Measurements from ENCODE around the gene CLSTN2. TPM values are rescaled to one million over a fixed set of nuclear protein-coding genes. Genes with fewer than 3 reads are reported as not detected.
A peak's percentile ranks its signal among the peaks of the same experiment; 100 is the strongest.

Gene CLSTN2
- total and polyA plus RNA-seq, 2 donors from 2014 or later: 2.0 to 12.0 TPM

- no peaks in the 10 kb centered on the region for H3K36me3 ChIP-seq (ENCODE audit: control insufficient read depth in 2 of 3, insufficient read depth in 3 of 3, low read length in 3 of 3)
- no peak overlapping the region for H3K27ac ChIP-seq (ENCODE audit: low read depth in 2 of 2, low read length in 2 of 2)
- TF ChIP-seq CTCF (IDR thresholded peaks at IDR 0.05; ENCODE audit: borderline replicate concordance, extremely low read depth, insufficient read depth): no peak
- DNase-seq (peak in 3 of 5 donors; percentile 17 to 37 (median 34)), FAIRE-seq (no peak)
- no peaks in the 10 kb centered on the region for H3K27me3 ChIP-seq (ENCODE audit: control insufficient read depth, insufficient read depth, low read length)
- no peak overlapping the region for H3K4me3 ChIP-seq (ENCODE audit: low read length in 3 of 3)
- no peak overlapping the region for H3K9ac ChIP-seq (ENCODE audit: low read length in 3 of 3)
- H3K4me1 ChIP-seq (ENCODE audit: control insufficient read depth in 2 of 3, insufficient read depth in 2 of 3, low read depth in 1 of 3, low read length in 3 of 3): no peaks in the 10 kb centered on the region
- intact Hi-C loops (cut with DNase I): no loop called here
- H3K9me3 ChIP-seq (ENCODE audit: control insufficient read depth in 2 of 3, insufficient read depth in 1 of 3, low read length in 3 of 3): no peaks in the 10 kb centered on the region
Observed at GRCh38 chr3:140545756-140546155, 610.8 kb downstream of the CLSTN2 start.

GRCh38 chr3:140546649-140547048, 611.7 kb downstream of the CLSTN2 start:
- TF ChIP-seq CTCF (IDR thresholded peaks at IDR 0.05; ENCODE audit: borderline replicate concordance, extremely low read depth, insufficient read depth): no peak
- H3K4me1 ChIP-seq (ENCODE audit: control insufficient read depth in 2 of 3, insufficient read depth in 2 of 3, low read depth in 1 of 3, low read length in 3 of 3): no peaks in the 10 kb centered on the region
- H3K4me3 ChIP-seq (ENCODE audit: low read length in 3 of 3): no peak overlapping the region
- DNase-seq (no peak), FAIRE-seq (no peak)
- H3K9me3 ChIP-seq (ENCODE audit: control insufficient read depth in 2 of 3, insufficient read depth in 1 of 3, low read length in 3 of 3): no peaks in the 10 kb centered on the region
- intact Hi-C loops (cut with DNase I): no loop called here
- H3K9ac ChIP-seq (ENCODE audit: low read length in 3 of 3): no peak overlapping the region
- H3K27ac ChIP-seq (ENCODE audit: low read depth in 2 of 2, low read length in 2 of 2): no peak overlapping the region
- H3K36me3 ChIP-seq (ENCODE audit: control insufficient read depth in 2 of 3, insufficient read depth in 3 of 3, low read length in 3 of 3): no peaks in the 10 kb centered on the region
- no peaks in the 10 kb centered on the region for H3K27me3 ChIP-seq (ENCODE audit: control insufficient read depth, insufficient read depth, low read length)

- no peak for TF ChIP-seq CTCF (IDR thresholded peaks at IDR 0.05; ENCODE audit: borderline replicate concordance, extremely low read depth, insufficient read depth)
- Histone ChIP-seq H3K9ac (ENCODE audit: low read length in 3 of 3) (no peak overlapping the region), H3K27me3 (ENCODE audit: control insufficient read depth, insufficient read depth, low read length) (no peaks in the 10 kb centered on the region), H3K27ac (ENCODE audit: low read depth in 2 of 2, low read length in 2 of 2) (no peak overlapping the region), H3K36me3 (ENCODE audit: control insufficient read depth in 2 of 3, insufficient read depth in 3 of 3, low read length in 3 of 3) (no peaks in the 10 kb centered on the region), H3K4me1 (ENCODE audit: control insufficient read depth in 2 of 3, insufficient read depth in 2 of 3, low read depth in 1 of 3, low read length in 3 of 3) (no peaks in the 10 kb centered on the region), H3K9me3 (ENCODE audit: control insufficient read depth in 2 of 3, insufficient read depth in 1 of 3, low read length in 3 of 3) (no peaks in the 10 kb centered on the region), H3K4me3 (ENCODE audit: low read length in 3 of 3) (no peak overlapping the region)
- FAIRE-seq (no peak), DNase-seq (no peak)
- intact Hi-C loops (cut with DNase I): no loop called here
Observed at GRCh38 chr3:140552403-140552802, 617.4 kb downstream of the CLSTN2 start.

GRCh38 chr3:140552898-140553297, 617.9 kb downstream of the CLSTN2 start:
- intact Hi-C loops (cut with DNase I): no loop called here
- no peak for FAIRE-seq
- TF ChIP-seq CTCF (IDR thresholded peaks at IDR 0.05; ENCODE audit: borderline replicate concordance, extremely low read depth, insufficient read depth): no peak

More at GRCh38 chr3:140552898-140553297, 617.9 kb downstream of the CLSTN2 start:
- Histone ChIP-seq H3K4me3 (ENCODE audit: low read length in 3 of 3) (no peak overlapping the region), H3K9ac (ENCODE audit: low read length in 3 of 3) (no peak overlapping the region), H3K27ac (ENCODE audit: low read depth in 2 of 2, low read length in 2 of 2) (no peak overlapping the region), H3K9me3 (ENCODE audit: control insufficient read depth in 2 of 3, insufficient read depth in 1 of 3, low read length in 3 of 3) (no peaks in the 10 kb centered on the region), H3K36me3 (ENCODE audit: control insufficient read depth in 2 of 3, insufficient read depth in 3 of 3, low read length in 3 of 3) (no peaks in the 10 kb centered on the region), H3K27me3 (ENCODE audit: control insufficient read depth, insufficient read depth, low read length) (no peaks in the 10 kb centered on the region), H3K4me1 (ENCODE audit: control insufficient read depth in 2 of 3, insufficient read depth in 2 of 3, low read depth in 1 of 3, low read length in 3 of 3) (no peaks in the 10 kb centered on the region)
- no peak for DNase-seq

All from kidney (tissue), 14 donors.